Fibroblast of lung (primary cell): ENCODE measurements around the gene MATN1. TPM values are rescaled to one million over a fixed set of nuclear protein-coding genes. Genes with fewer than 3 reads are reported as not detected.

ENCODE experiments used
- DNase-seq, 2 donors: peaks; one replicate each; pipeline versions ENCODE4 v3.0.0 to v3.0.0-alpha.2; 2010; ENCODE audit warnings: low read depth in 2 of 2
- H2AFZ ChIP-seq: 2 replicates; pipeline ENCODE4 v1.5.1; 2012; ENCODE audit warnings: low read length, control low read depth, inconsistent platforms
- H3K27ac ChIP-seq: 2 replicates; pipeline ENCODE4 v1.5.1; 2011; ENCODE audit warnings: low read length, control low read depth; ENCODE audit not compliant: insufficient read depth
- H3K27me3 ChIP-seq: 2 replicates; pipeline ENCODE4 v1.5.1; 2011; ENCODE audit warnings: mild to moderate bottlenecking, low read length; ENCODE audit not compliant: control insufficient read depth, insufficient read depth
- H3K36me3 ChIP-seq: 2 replicates; pipeline ENCODE4 v1.5.1; 2011; ENCODE audit warnings: low read length; ENCODE audit not compliant: control insufficient read depth, insufficient read depth
- H3K4me1 ChIP-seq: 2 replicates; pipeline ENCODE4 v1.5.1; 2011; ENCODE audit warnings: low read length; ENCODE audit not compliant: control insufficient read depth, insufficient read depth; ENCODE audit errors: extremely low read depth
- H3K4me2 ChIP-seq: 2 replicates; pipeline ENCODE4 v1.5.1; 2011; ENCODE audit warnings: low read length, control low read depth; ENCODE audit not compliant: insufficient read depth; ENCODE audit errors: extremely low read depth
- H3K4me3 ChIP-seq, 4 experiments: fragments of 200-600 bp in 1 of 4; sonication (generic) in 1 of 4; replicated peaks in 1 of 4; 2 replicates each; pipeline ENCODE4 v1.5.1; 2011 to 2016; ENCODE audit warnings: low read length in 4 of 4, low read depth in 3 of 4, mild to moderate bottlenecking in 3 of 4, control low read depth in 2 of 4, inconsistent platforms in 1 of 4, mixed read lengths in 1 of 4; ENCODE audit not compliant: insufficient read depth in 1 of 4; ENCODE audit errors: control extremely low read depth in 1 of 4
- H3K79me2 ChIP-seq: 2 replicates; pipeline ENCODE4 v1.5.1; 2012; ENCODE audit warnings: mild to moderate bottlenecking, low read length, inconsistent platforms; ENCODE audit not compliant: control insufficient read depth, insufficient read depth
- H3K9ac ChIP-seq: 2 replicates; pipeline ENCODE4 v1.5.1; 2011; ENCODE audit warnings: mild to moderate bottlenecking, low read length, control low read depth; ENCODE audit not compliant: insufficient read depth
- H3K9me3 ChIP-seq: 2 replicates; pipeline ENCODE4 v1.5.1; 2012; ENCODE audit warnings: low read depth, low read length; ENCODE audit not compliant: control insufficient read depth, insufficient read depth
- H4K20me1 ChIP-seq: 2 replicates; pipeline ENCODE4 v1.5.1; 2011; ENCODE audit warnings: low read length; ENCODE audit not compliant: control insufficient read depth, insufficient read depth; ENCODE audit errors: extremely low read depth
- EZH2 ChIP-seq: IDR thresholded peaks from 2 replicates; pipeline ENCODE4 v1.5.1; 2012; ENCODE audit warnings: low read length, control low read depth, mild to moderate bottlenecking; ENCODE audit errors: missing control alignments
- polyA plus RNA-seq, 2 donors: library from polyadenylated mRNA; depleted of rRNA in 1 of 2; stranded (reverse) in 1 of 2; unstranded in 1 of 2; fragments of >200 nt; gene quantifications; 2 replicates each; pipeline ENCODE4 v1.2.1, GENCODE V29; 2011 to 2012; ENCODE audit warnings: missing spikeins in 1 of 2
- total RNA-seq: library from RNA; depleted of rRNA; stranded (reverse); fragments of >200 nt; gene quantifications from 2 replicates; pipeline ENCODE4 v1.2.1, GENCODE V29; 2014
- TF ChIP-seq, protein P1 (sequence below), 2 donors: IDR thresholded peaks in 1 of 2; conservative IDR thresholded peaks in 1 of 2; 1 replicate in 1 of 2; 2 replicates in 1 of 2; pipeline ENCODE4 v1.5.1; 2011 to 2012; ENCODE audit warnings: low read length in 2 of 2, control low read depth in 1 of 2, inconsistent platforms in 1 of 2, low read depth in 1 of 2, mild to moderate bottlenecking in 1 of 2

The MATN1 gene
- total and polyA plus RNA-seq, 2 donors (not counting 1 experiment from before 2014, with no cell fraction given), result not detected

- DNase-seq, result no peak
- H3K9ac ChIP-seq, result no peak overlapping the region
These were observed 7.1 kb upstream of the MATN1 start for GRCh38 chr1:30730346-30731108.

DNA sequence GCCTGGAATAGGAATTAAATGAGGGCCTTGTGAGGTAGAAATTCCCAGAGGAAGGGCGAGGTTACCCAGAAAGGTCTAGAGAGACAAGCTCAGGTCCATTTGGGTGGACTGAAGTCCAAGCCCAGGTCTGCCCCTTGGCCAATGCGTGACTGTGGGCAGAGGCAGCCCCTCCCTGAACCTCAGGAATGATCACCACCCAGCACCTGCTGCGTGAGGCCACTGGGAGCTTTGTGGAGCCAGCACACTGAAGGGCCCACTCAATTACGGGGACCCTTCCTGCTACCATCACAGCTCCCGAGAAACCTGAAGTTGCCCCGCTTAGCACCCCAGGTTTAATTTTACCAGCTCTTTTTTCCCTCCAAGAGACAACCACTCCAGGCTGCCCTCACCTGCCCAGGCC lies 6.5 kb upstream of the MATN1 start:
- no peak overlapping the region for H2AFZ ChIP-seq
- no peaks in the 10 kb centered on the region for H3K4me1 ChIP-seq
- TF ChIP-seq EZH2, result no peak
- TF ChIP-seq, protein P1, sequence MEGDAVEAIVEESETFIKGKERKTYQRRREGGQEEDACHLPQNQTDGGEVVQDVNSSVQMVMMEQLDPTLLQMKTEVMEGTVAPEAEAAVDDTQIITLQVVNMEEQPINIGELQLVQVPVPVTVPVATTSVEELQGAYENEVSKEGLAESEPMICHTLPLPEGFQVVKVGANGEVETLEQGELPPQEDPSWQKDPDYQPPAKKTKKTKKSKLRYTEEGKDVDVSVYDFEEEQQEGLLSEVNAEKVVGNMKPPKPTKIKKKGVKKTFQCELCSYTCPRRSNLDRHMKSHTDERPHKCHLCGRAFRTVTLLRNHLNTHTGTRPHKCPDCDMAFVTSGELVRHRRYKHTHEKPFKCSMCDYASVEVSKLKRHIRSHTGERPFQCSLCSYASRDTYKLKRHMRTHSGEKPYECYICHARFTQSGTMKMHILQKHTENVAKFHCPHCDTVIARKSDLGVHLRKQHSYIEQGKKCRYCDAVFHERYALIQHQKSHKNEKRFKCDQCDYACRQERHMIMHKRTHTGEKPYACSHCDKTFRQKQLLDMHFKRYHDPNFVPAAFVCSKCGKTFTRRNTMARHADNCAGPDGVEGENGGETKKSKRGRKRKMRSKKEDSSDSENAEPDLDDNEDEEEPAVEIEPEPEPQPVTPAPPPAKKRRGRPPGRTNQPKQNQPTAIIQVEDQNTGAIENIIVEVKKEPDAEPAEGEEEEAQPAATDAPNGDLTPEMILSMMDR (conservative IDR thresholded peaks at IDR 0.05 in 1 of 2, IDR thresholded peaks at IDR 0.05 in 1 of 2; ENCODE audit: low read depth in 1 of 2, low read length in 2 of 2), result no peak
- DNase-seq, result no peak
- H3K27ac ChIP-seq, result no peak overlapping the region
- no peak overlapping the region for H3K4me3 ChIP-seq
- no peaks in the 10 kb centered on the region for H3K9me3 ChIP-seq
- no peaks in the 10 kb centered on the region for H3K36me3 ChIP-seq
- H3K27me3 ChIP-seq, result peaks cover 4% of the 10 kb centered on the region
- no peak overlapping the region for H3K9ac ChIP-seq
- no peaks in the 10 kb centered on the region for H4K20me1 ChIP-seq
- H3K79me2 ChIP-seq, result no peaks in the 10 kb centered on the region
- H3K4me2 ChIP-seq, result no peak overlapping the region

More at GRCh38 chr1:30730346-30731108, 7.1 kb upstream of the MATN1 start:
- no peaks in the 10 kb centered on the region for H3K4me1 ChIP-seq
- H3K4me3 ChIP-seq, result no peak overlapping the region
- H3K9me3 ChIP-seq, result no peaks in the 10 kb centered on the region
- no peak for TF ChIP-seq EZH2
- TF ChIP-seq, protein P1 (conservative IDR thresholded peaks at IDR 0.05 in 1 of 2, IDR thresholded peaks at IDR 0.05 in 1 of 2; ENCODE audit: low read depth in 1 of 2, low read length in 2 of 2), result no peak
- no peak overlapping the region for H2AFZ ChIP-seq
- no peaks in the 10 kb centered on the region for H4K20me1 ChIP-seq
- H3K27ac ChIP-seq, result no peak overlapping the region
- no peak overlapping the region for H3K4me2 ChIP-seq
- H3K36me3 ChIP-seq, result no peaks in the 10 kb centered on the region
- no peaks in the 10 kb centered on the region for H3K79me2 ChIP-seq
- H3K27me3 ChIP-seq, result peaks cover 4% of the 10 kb centered on the region

GRCh38 chr1:30728832-30729638 lies 5.7 kb upstream of the MATN1 start:
- no peak overlapping the region for H3K27ac ChIP-seq
- H3K9ac ChIP-seq, result no peak overlapping the region
- H3K36me3 ChIP-seq, result no peaks in the 10 kb centered on the region
- no peaks in the 10 kb centered on the region for H3K9me3 ChIP-seq
- H3K27me3 ChIP-seq, result peaks cover 4% of the 10 kb centered on the region
- TF ChIP-seq, protein P1 (conservative IDR thresholded peaks at IDR 0.05 in 1 of 2, IDR thresholded peaks at IDR 0.05 in 1 of 2; ENCODE audit: low read depth in 1 of 2, low read length in 2 of 2), result no peak
- TF ChIP-seq EZH2, result no peak
- H3K4me3 ChIP-seq, result no peak overlapping the region
- no peaks in the 10 kb centered on the region for H3K4me1 ChIP-seq
- no peaks in the 10 kb centered on the region for H4K20me1 ChIP-seq
- no peak overlapping the region for H2AFZ ChIP-seq
- no peaks in the 10 kb centered on the region for H3K79me2 ChIP-seq
- no peak for DNase-seq
- H3K4me2 ChIP-seq, result no peak overlapping the region
